ENCODE results near the gene KCNIP3.
"Not testable (repeated sequence)": the region's sequence is repeated elsewhere in the genome, so short reads cannot be mapped to it uniquely, and the experiment has no call there.

The KCNIP3 gene

DNA sequence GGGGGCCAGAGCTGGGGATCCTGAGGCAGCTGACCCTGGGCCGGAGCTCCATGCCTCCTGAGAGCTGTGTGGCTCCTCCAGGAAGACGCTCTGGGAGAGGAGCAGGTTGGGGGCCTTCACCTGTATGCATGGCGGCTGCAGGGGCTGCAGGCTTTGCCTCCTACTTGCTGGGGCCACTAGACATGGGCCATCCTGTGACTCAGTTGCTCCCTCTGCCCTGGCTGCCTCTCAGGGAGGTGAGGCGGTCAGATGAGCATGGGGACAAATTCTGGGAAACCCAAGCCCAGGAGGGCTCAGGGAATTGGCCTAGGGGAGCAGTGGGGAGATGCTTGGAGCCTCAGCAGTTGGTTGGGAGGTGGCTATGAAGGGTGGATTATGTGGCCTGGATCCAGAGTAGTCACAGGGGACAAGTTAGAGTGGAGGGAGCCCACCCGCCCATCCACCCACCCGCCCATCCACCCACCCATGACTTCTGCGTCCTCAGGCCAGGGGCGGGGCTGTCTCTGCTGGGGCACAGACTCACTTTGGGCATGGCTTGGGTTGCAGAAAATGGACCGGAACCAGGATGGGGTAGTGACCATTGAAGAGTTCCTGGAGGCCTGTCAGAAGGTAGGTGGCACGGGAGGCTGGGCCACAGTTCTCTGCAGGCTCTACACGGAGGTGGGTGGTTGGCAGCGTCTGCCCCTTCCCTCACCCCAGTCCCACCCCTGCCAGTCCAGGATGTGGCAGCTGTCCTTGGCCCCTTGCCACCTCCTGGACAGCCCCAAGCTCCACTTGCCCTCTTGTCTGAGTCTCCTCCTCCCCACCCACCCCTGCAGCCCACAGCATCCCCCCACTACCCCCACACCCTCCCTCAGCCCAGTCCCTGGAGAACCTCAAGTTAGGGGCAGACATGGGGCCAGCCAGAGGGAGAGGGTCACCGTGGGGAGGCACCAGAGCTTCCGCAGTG lies 85.8 kb downstream of the KCNIP3 start:
- DNase-seq (ENCODE audit: extremely low read depth in 1 of 2, low read depth in 1 of 2), result no peak

DNA sequence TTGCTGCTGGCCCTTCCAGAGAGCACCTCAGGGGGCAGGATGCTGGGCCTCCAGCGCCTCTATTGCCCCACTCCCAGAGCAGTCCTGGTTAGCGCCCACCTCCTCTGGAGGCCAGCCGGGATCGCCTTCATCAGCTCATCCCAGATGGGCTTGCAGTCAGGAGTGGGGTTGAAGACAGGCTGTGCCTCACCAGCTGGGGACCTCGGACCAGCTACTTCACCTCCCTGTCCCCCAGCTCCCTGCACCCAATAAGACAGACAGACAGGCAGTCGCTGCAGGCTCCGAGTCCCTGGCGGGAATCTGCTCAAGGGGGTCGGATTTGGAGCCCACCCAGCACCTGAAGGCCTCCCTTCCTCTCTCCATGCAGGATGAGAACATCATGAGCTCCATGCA lies 86.5 kb downstream of the KCNIP3 start:
- no peak for DNase-seq (ENCODE audit: extremely low read depth in 1 of 2, low read depth in 1 of 2)

DNA sequence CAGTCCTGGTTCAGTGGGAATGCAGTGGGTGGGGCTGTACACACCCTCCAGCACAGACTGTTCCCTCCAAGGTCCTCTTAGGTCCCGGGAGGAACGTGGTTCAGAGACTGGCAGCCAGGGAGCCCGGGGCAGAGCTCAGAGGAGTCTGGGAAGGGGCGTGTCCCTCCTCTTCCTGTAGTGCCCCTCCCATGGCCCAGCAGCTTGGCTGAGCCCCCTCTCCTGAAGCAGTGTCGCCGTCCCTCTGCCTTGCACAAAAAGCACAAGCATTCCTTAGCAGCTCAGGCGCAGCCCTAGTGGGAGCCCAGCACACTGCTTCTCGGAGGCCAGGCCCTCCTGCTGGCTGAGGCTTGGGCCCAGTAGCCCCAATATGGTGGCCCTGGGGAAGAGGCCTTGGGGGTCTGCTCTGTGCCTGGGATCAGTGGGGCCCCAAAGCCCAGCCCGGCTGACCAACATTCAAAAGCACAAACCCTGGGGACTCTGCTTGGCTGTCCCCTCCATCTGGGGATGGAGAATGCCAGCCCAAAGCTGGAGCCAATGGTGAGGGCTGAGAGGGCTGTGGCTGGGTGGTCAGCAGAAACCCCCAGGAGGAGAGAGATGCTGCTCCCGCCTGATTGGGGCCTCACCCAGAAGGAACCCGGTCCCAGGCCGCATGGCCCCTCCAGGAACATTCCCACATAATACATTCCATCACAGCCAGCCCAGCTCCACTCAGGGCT lies 87.9 kb downstream of the KCNIP3 start:
- no peak for DNase-seq (ENCODE audit: extremely low read depth in 1 of 2, low read depth in 1 of 2)

DNA sequence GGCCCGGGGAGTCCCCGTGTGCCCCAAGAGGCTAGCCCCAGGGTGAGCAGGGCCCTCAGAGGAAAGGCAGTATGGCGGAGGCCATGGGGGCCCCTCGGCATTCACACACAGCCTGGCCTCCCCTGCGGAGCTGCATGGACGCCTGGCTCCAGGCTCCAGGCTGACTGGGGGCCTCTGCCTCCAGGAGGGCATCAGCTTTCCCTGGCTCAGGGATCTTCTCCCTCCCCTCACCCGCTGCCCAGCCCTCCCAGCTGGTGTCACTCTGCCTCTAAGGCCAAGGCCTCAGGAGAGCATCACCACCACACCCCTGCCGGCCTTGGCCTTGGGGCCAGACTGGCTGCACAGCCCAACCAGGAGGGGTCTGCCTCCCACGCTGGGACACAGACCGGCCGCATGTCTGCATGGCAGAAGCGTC lies 88.4 kb downstream of the KCNIP3 start:
- DNase-seq (ENCODE audit: extremely low read depth in 1 of 2, low read depth in 1 of 2), result no peak

DNA sequence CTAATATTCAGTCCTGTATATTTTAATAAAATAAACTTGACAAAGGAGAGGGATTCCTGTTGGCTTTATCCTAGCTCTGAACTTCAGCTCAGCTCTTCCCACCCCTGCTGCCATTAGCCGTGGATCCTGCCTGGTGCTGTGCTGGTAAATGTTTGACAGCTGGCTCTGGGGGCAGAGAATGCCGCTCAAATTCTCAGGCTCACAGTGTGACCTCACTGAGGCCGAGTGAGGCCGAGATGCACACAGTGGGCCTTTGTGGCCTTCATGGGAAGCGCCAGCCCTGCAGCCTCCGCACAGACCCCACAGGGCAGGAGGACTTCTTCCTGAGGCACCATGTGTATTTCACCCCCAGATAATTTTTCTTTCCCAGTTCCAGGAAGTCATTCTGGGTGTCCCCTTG lies 88.9 kb downstream of the KCNIP3 start:
- no peak for DNase-seq (ENCODE audit: extremely low read depth in 1 of 2, low read depth in 1 of 2)

DNA sequence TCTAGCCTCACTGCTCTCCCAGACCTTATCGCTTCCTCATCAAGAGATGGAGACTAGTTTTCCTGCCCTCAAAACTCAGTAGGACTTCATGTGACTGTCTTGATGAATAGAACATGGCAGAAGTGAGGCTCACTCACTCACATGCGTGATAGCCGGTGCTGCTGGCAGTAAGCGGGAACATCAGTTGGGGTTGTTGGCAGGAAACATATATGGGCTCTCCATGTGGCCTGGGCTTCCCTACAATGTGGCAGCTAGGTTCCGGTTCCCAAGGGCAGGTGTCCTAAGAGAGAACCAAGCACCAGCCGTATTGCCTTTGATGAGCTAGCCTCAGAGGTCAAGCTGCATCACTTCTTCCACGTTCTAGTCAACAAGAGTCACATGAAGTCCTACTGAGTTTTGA lies 90.2 kb downstream of the KCNIP3 start:
- DNase-seq (ENCODE audit: extremely low read depth in 1 of 2, low read depth in 1 of 2), result no peak

DNA sequence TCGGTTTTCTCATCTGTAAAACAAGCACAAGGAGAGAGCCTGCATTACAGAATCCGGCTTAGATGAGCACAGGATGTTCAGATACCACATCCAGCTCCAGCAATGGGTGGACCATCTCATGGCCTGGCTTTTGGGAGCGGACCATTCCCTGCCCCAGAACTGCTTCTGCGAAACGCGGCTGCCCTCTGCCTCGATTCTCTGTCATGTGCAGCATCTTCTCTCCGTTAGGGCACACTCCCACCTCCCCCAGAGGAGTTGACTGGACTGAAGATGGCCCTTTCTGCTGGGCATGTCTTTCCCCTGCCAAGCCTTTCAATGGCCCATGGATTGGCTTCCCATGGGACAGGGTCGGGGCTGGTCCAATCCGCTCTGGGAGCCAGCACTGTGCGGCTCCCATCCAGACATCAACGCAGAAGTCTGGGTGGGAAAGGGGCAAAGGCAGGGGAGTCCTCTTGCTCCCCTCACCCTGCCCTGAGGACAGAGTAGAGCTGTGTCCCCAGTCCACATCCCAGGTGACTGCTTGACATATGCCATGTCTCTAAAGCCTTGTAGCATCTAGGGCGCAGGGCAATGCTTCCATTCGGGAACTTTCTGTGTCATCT lies 91.0 kb downstream of the KCNIP3 start:
- no peak for DNase-seq (ENCODE audit: extremely low read depth in 1 of 2, low read depth in 1 of 2)

DNA sequence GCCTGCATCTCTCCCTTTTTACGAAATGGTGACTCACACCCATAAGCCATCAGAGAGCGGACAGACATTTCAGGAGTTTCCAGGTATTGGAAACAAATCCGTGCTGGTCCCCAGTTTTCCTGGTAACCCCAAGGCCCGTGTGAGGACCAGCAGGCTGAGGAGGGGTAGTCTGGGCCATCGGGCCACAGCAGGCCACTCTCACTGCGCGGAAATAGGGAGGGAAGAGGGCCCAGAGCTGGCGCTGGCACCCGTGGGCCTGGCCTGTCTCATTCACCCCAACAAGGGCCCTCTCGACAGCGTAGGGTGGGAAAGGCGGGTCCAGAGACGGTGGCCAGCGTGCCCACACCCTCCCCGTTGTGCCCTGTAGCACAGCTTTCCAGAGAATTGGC lies 91.7 kb downstream of the KCNIP3 start:
- DNase-seq (ENCODE audit: extremely low read depth in 1 of 2, low read depth in 1 of 2), result no peak

DNA sequence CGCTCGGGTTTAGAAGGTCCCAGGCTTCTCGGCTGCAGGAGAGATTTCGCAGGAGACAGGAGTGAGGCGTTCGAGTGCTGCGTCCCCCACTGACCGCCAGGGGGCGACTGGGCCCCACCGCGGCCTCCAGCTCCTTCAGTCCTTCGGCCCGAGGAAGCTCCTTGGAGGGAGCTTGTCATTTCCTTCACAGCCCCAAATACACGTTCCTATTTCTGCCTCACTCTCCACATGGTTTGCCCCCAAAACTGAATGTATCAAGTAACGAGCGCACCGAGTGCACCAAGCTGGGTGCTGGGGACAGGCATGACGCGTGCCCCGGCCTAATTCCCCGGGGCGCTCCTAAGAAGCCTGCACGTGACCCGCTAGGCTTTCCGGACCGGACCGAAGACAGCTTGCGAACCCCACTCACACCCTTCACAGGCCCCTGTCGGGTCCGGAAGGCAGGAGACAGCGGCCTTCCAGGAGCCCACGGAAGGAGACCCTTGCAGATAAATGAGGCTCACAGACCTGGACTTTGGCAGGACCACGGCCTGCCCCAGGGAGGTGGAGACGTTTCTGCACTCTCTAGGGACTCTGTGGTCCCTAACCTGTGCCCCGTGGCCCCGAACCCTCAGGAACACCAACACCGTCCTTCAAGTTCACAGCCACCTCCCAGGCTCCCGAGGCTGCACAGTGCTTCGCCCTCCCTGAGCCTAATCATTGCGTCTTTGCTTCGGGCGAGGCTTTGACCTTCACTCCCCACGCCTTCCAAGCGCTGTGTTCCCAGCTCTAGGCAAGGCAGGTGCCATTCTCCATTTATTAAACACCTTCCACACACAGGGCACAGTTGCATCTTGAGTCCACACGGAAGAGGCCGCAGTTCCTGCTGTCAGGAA lies 92.3 kb downstream of the KCNIP3 start:
- peak in 1 of 2 donors; percentile 24 for DNase-seq (ENCODE audit: extremely low read depth in 1 of 2, low read depth in 1 of 2)

DNA sequence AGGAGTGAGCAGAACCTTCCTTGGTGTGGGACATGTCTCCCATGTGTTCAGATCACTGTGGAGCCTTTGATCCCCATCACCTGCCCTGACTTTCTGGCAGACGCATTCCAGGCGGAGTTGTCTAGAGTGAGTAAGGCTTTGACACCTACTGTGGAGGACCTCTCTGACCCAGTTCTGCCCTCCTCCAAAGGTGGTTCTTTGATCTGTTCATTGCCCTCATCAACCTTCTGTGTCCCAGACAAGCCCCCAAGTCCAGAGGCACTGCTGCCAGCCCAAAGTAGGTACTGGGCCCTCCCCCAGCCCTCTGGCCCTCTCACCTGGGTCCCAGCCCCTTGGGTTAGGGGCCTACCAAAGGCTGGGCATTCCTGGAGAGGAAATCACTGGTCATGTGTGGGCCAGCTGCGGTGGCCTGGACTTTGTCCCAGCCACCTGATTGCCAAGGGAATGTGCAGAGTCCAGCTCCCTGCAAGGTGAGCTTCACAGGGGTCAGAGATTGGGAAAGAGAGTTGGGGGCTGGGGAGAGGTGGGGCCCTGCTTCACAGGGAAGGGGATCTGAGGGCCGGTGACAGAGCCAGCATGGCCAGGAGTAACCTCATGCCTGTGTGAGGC lies 93.2 kb downstream of the KCNIP3 start:
- DNase-seq (ENCODE audit: extremely low read depth in 1 of 2, low read depth in 1 of 2), result no peak

DNA sequence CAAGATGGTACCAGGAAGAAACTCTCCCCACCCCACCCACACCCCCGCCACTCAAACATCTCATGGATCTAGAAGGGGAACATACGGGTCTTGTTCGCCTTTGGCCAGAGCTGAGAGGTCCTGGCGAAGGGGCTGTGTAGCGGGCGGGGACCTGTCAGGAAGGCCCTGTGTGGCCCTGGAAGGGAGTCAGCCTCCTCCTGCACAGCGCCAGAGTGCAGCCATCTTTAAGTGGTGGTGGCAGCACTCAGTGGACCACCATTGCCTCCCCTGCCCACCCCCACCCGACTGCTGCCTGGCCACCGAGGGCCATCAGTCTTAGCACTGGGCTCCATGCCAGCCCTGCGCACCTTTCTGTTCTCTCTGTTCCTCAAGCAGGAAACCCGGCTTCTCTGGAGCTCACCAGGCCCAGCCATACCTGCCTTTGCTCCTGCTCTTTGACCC lies 93.8 kb downstream of the KCNIP3 start:
- DNase-seq (ENCODE audit: extremely low read depth in 1 of 2, low read depth in 1 of 2), result no peak

DNA sequence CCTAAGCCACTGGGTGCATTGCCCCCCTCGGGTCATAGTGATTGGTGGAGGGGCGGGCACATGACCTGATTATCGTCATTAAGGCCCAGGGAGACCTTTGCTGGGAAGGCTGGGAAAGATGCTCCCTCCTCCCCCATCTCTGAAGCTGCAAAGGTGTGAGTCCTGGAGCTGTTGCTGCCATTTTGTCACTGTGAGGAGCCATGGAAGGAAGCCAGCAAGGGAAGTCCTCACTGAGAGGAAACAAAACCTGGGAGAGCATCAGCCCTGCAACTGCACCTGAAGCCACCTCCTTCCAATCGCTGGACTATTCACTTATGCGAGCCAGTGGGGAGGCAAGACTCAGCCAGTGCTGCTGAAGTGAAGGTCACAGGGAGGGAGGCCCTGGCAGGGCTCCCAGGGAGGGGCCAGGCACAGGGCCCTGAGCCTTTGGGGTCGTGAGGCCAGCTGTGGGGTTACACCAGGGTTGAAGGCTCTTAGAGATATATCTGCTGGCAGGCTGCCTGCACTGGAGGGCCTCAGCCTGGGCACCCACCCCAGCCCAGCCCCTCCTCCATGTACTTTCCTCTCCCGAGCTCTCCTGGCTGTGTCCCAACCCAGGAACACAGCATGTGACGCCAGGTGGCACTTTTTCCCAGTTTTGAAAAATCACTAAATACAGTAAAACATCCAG lies 94.6 kb downstream of the KCNIP3 start:
- no peak for DNase-seq (ENCODE audit: extremely low read depth in 1 of 2, low read depth in 1 of 2)

DNA sequence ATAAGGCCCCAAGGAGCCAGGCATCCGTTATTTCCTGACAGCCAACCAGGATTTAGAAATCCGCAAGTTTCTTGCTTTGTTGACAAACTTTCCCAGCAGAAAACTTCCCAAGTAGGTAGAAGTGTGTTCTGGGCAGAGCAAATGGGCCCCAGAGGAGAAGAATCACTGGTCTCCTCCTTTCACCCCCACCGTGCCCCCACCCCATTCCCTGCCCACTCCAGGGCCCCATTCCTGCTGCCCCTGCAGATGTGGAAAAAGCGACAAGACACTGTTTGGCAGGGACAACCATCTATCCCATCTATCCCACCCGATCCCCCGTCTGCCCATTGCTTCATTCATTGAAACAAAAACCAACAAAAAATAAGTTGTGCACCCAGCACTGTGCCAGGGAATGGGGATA lies 95.2 kb downstream of the KCNIP3 start:
- DNase-seq (ENCODE audit: extremely low read depth in 1 of 2, low read depth in 1 of 2), result no peak

DNA sequence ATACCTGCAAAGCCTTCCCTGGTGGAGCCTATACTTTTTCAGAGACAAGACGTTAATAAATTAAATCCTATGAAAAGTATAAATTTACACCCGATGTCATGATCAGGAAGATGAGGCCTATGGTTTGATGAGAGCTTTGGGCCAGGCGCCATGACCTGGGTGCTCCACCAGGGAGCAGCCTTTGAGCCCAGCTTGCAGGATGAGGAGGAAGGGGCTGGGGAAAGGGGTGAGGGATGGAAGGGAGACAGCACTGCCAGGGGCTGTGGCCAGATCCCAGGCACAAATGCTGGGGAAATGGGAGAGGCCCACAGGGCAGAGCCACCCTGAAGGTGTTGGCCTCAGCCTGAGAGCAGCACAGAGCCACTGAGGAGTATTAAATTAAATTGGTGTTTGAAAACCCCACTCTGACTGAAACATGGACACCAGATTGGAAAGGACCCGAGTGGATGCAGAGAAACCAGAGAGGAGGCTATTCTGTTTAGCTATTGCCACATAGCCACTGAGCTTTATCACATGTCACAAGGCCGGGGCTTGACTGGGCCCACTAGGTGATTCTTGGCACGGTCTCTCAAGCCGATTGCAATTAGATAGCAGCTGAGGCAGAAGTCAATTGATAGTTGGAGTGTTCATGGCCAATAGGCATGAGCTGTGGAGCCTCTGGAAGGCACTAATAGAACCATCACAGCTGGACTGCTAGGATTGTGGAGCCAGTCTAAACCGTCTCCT lies 95.7 kb downstream of the KCNIP3 start:
- DNase-seq (ENCODE audit: extremely low read depth in 1 of 2, low read depth in 1 of 2), result no peak

DNA sequence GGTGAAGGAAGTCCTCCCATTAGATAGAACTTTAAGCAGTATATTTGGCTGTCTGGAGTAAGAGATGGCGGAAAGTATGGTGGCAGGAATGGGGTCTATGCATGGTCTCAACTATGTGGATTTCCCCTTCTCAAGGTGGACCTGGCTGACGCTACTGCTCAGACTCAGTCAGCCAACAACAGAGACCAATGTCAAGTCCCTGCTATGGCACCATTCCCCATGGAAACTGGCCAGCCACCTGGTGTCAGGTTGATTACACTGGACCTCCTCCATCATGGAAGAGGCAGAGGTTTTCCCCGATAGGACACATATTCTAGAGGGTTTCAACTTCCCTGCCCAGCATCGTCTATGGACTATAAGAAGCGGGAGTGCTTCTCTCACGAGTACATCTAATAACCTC lies 96.8 kb downstream of the KCNIP3 start:
- no peak for DNase-seq (ENCODE audit: extremely low read depth in 1 of 2, low read depth in 1 of 2)

DNA sequence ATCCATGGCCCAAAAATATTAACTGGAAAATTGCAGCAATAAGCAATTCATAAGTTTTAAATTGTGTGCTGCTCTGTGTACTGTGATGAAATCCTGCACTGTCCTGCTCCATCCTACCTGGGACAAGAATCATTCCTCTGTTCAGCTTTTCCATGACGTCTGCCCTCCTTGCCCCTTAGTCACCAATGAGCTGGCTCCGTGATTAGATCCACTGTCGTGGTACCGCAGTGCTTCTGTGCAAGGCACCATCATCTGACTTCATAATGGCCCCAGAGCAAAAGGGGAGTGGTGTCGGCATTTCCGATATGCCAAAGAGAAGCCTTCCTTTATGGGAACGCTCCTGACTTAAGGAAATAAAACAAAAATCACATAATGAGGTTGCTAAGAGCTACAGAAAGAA lies 101.9 kb downstream of the KCNIP3 start:
- DNase-seq (ENCODE audit: extremely low read depth in 1 of 2, low read depth in 1 of 2), result no peak

DNA sequence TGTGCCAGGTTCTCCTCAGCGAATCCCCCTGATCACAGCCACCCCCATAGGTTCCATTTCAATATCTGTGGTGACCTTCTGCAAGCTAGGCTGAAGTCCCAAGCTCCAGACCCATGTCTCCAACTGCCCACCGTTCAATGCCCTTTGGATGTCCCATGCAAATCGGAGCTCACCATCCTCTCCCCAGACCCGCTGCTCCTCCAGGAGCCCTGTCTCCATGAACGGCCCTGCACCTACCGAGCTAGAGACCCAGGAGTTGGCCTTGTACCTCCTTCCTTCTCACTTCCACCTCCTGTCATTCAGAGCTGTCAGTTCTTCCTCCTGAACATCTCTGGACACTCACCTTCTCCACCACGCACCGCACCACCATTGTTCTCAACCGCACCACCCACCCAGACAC lies 104.3 kb downstream of the KCNIP3 start:
- no peak for DNase-seq (ENCODE audit: extremely low read depth in 1 of 2, low read depth in 1 of 2)

DNA sequence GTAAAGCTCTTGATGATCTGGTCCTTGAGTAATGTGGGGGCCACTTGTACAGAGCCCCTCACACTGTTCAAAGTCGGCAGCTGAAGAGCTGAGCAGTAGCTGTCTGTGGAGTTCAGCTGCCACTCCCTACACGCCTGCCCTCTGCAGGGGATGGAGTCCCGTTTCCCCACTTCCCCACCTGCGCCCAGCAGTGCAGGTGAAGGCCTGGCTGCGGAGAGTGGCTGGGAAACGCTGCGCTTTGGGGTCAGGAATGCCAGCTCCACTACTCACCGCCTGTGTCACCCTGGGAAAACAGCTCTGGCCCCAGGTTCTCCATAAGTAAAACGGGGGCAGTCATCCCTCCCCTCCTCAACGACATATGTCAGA lies 104.8 kb downstream of the KCNIP3 start:
- DNase-seq (ENCODE audit: extremely low read depth in 1 of 2, low read depth in 1 of 2), result not testable (repeated sequence)

Data from activated CD8-positive, alpha-beta memory T cell treated with anti-CD3 and anti-CD28 coated beads for 1 hour (primary cell).